Left lung (tissue), 10 donors: Measurements from ENCODE around the gene PCYOX1L. TPM values are rescaled to one million over a fixed set of nuclear protein-coding genes. Genes with fewer than 3 reads are reported as not detected.

Experiments used
- ATAC-seq: fragments of 200-7000 bp; cut with Tn5 transposase; one replicate; pipeline ENCODE4 v1.9.1; 2020; ENCODE audit warnings: moderate library complexity
- DNase-seq, 4 donors: peaks; one replicate each; pipeline ENCODE4 v3.0.0-alpha.2; 2013 to 2020
- H3K27ac ChIP-seq, 2 donors: fragments of 200-600 bp; sonication (generic) in 1 of 2; one replicate each; pipeline versions ENCODE4 v1.5.0 to v1.8.0; 2020 to 2021
- H3K27me3 ChIP-seq, 2 donors: fragments of 200-600 bp; sonication (generic) in 1 of 2; one replicate each; pipeline versions ENCODE4 v1.5.0 to v1.8.0; 2020 to 2021
- H3K36me3 ChIP-seq, 2 donors: fragments of 200-600 bp; sonication (generic) in 1 of 2; one replicate each; pipeline versions ENCODE4 v1.5.0 to v1.8.0; 2020 to 2021
- H3K4me1 ChIP-seq, 2 donors: fragments of 200-600 bp; one replicate each; pipeline ENCODE4 v1.8.0; 2021
- H3K4me3 ChIP-seq, 2 donors: fragments of 200-600 bp; sonication (generic) in 1 of 2; one replicate each; pipeline versions ENCODE4 v1.5.0 to v1.8.0; 2020 to 2021; ENCODE audit warnings: mild to moderate bottlenecking in 1 of 2
- H3K9me3 ChIP-seq, 2 donors: fragments of 200-600 bp; sonication (generic) in 1 of 2; one replicate each; pipeline versions ENCODE4 v1.5.0 to v1.8.0; 2020 to 2021
- CTCF ChIP-seq, 2 donors: fragments of 200-600 bp; sonication (generic) in 1 of 2; IDR thresholded peaks; one replicate each; pipeline versions ENCODE4 v1.5.0 to v1.8.0; 2021; ENCODE audit warnings: antibody characterized with exemption in 2 of 2
- intact Hi-C, 2 donors: fragments of 100-400 bp; cut with DNase I; formaldehyde crosslinking; loops; one replicate each; pipeline versions ENCODE4 v1.11.2 to v1.14.2; 2022
- polyA plus RNA-seq, 6 donors: library from polyadenylated mRNA; unstranded; fragments of 120-200 nt; gene quantifications; one replicate each; pipeline ENCODE4 v1.2.1, GENCODE V29; 2013; ENCODE audit not compliant: insufficient read length in 6 of 6
- total RNA-seq, 2 donors: library from RNA; stranded (reverse); fragmentation: NEBNext Ultra II Directional; extraction: Animal tissue kit (Norgen Biotek cat#: 25700); gene quantifications; one replicate each; pipeline ENCODE4 v1.2.1, GENCODE V29; 2021
- donor health status: DM: no; HTN: yes; CAD: no.
- donor health status: DM: no; HTN: no; CAD: no.

Gene PCYOX1L
- total and polyA plus RNA-seq, 8 donors = 9.0 to 17.9 (median 15.8) TPM

- intact Hi-C loops = no loop called here
- H3K36me3 ChIP-seq = no peaks in the 10 kb centered on the region
- DNase-seq (no peak), ATAC-seq (no peak)
- no peaks in the 10 kb centered on the region for H3K27me3 ChIP-seq
- H3K27ac ChIP-seq = peak overlapping the region; percentile 50 to 79
- H3K9me3 ChIP-seq = no peaks in the 10 kb centered on the region
- peaks cover 0 to 3% of the 10 kb centered on the region in 2 donors for H3K4me1 ChIP-seq
- H3K4me3 ChIP-seq = peak overlapping the region; percentile 35 to 44
- no peak for TF ChIP-seq CTCF (IDR thresholded peaks at IDR 0.05)
Measured at GRCh38 chr5:149406979-149407306, 49.1 kb downstream of the PCYOX1L start.

GRCh38 chr5:149407323-149408251 is 49.7 kb downstream of the PCYOX1L start:
- Histone ChIP-seq H3K9me3 (no peaks in the 10 kb centered on the region), H3K36me3 (no peaks in the 10 kb centered on the region), H3K4me3 (peak overlapping the region; percentile 35 to 44), H3K27me3 (no peaks in the 10 kb centered on the region), H3K27ac (peak overlapping the region; percentile 50 to 79), H3K4me1 (peaks cover 0 to 3% of the 10 kb centered on the region in 2 donors)
- DNase-seq (no peak), ATAC-seq (no peak)
- no peak for TF ChIP-seq CTCF (IDR thresholded peaks at IDR 0.05)
- intact Hi-C loops = no loop called here

- H3K27ac ChIP-seq = peak overlapping the region; percentile 50 to 79
- intact Hi-C loops = no loop called here
- ATAC-seq (no peak), DNase-seq (no peak)
- H3K4me3 ChIP-seq = peak overlapping the region; percentile 35 to 44
- no peak for TF ChIP-seq CTCF (IDR thresholded peaks at IDR 0.05)
- peaks cover 0 to 3% of the 10 kb centered on the region in 2 donors for H3K4me1 ChIP-seq
- no peaks in the 10 kb centered on the region for H3K36me3 ChIP-seq
- H3K9me3 ChIP-seq = no peaks in the 10 kb centered on the region
- no peaks in the 10 kb centered on the region for H3K27me3 ChIP-seq
Measured at GRCh38 chr5:149408252-149409099, 50.6 kb downstream of the PCYOX1L start.

- Histone ChIP-seq H3K4me3 (peak overlapping the region; percentile 35 to 44), H3K9me3 (no peaks in the 10 kb centered on the region), H3K36me3 (no peaks in the 10 kb centered on the region), H3K4me1 (peaks cover 0 to 3% of the 10 kb centered on the region in 2 donors), H3K27me3 (no peaks in the 10 kb centered on the region), H3K27ac (peak overlapping the region; percentile 18 to 79)
- no peak for ATAC-seq
- no peak for TF ChIP-seq CTCF (IDR thresholded peaks at IDR 0.05)
- no peak for DNase-seq
- intact Hi-C loops = no loop called here
Measured at GRCh38 chr5:149409268-149409948, 51.6 kb downstream of the PCYOX1L start.
